GM23338 (cell line): ENCODE measurements around the gene RNF128. TPM values are rescaled to one million over a fixed set of nuclear protein-coding genes. Genes with fewer than 3 reads are reported as not detected.

Source experiments
- ATAC-seq: fragments of 200-7000 bp; cut with Tn5 transposase; 3 replicates; pipeline ENCODE4 v1.9.1; 2020
- DNase-seq: peaks from one replicate; pipeline ENCODE4 v3.0.0-alpha.2; 2015; ENCODE audit warnings: low spot score
- H2AFZ ChIP-seq: fragments of 200-600 bp; sonication (generic); 2 replicates; pipeline ENCODE4 v1.8.0; 2016; ENCODE audit warnings: antibody characterized with exemption, mild to moderate bottlenecking, moderate library complexity
- H3F3A ChIP-seq: fragments of 200-600 bp; sonication (generic); replicated peaks from 2 replicates; pipeline ENCODE4 v1.8.0; 2017; ENCODE audit warnings: antibody characterized with exemption, mixed run types, low read depth
- H3K27ac ChIP-seq: fragments of 200-600 bp; sonication (generic); 2 replicates; pipeline ENCODE4 v1.6.1; 2016; ENCODE audit warnings: low read depth
- H3K27me3 ChIP-seq: fragments of 200-600 bp; sonication (generic); 2 replicates; pipeline ENCODE4 v1.8.0; 2016; ENCODE audit warnings: mild to moderate bottlenecking, mixed run types, moderate library complexity; ENCODE audit not compliant: insufficient read depth
- H3K36me3 ChIP-seq: fragments of 200-600 bp; sonication (generic); 2 replicates; pipeline ENCODE4 v1.8.0; 2016; ENCODE audit warnings: mild to moderate bottlenecking; ENCODE audit not compliant: insufficient read depth
- H3K4me1 ChIP-seq: fragments of 200-600 bp; sonication (generic); 2 replicates; pipeline ENCODE4 v1.8.0; 2016; ENCODE audit warnings: mild to moderate bottlenecking, moderate library complexity; ENCODE audit not compliant: insufficient read depth
- H3K4me2 ChIP-seq: fragments of 200-600 bp; sonication (generic); 2 replicates; pipeline ENCODE4 v1.7.1; 2017; ENCODE audit warnings: mixed run types
- H3K4me3 ChIP-seq: fragments of 200-600 bp; sonication (generic); 2 replicates; pipeline ENCODE4 v1.6.1; 2016; ENCODE audit warnings: mixed run types
- H3K79me2 ChIP-seq: fragments of 200-600 bp; sonication (generic); replicated peaks from 2 replicates; pipeline ENCODE4 v1.8.0; 2017; ENCODE audit warnings: mild to moderate bottlenecking; ENCODE audit not compliant: insufficient read depth
- H3K9me2 ChIP-seq: fragments of 200-600 bp; sonication (generic); 2 replicates; pipeline ENCODE4 v1.8.0; 2017; ENCODE audit not compliant: insufficient read depth
- H4K20me1 ChIP-seq: fragments of 200-600 bp; sonication (generic); replicated peaks from 2 replicates; pipeline ENCODE4 v1.8.0; 2017; ENCODE audit warnings: mild to moderate bottlenecking; ENCODE audit not compliant: insufficient read depth
- H3K27ac Mint-ChIP-seq: 2 replicates; pipeline ENCODE4 v1.8.0; 2020; ENCODE audit warnings: inconsistent platforms, mild to moderate bottlenecking, moderate library complexity, mixed read lengths
- H3K27me3 Mint-ChIP-seq: 3 replicates; pipeline ENCODE4 v1.8.0; 2022; ENCODE audit warnings: low read depth, mild to moderate bottlenecking, moderate library complexity, mixed read lengths, inconsistent platforms; ENCODE audit not compliant: insufficient read depth, poor library complexity
- H3K36me3 Mint-ChIP-seq: 3 replicates; pipeline ENCODE4 v1.8.0; 2021; ENCODE audit warnings: low read depth, mild to moderate bottlenecking, inconsistent platforms, moderate library complexity, mixed read lengths
- H3K4me1 Mint-ChIP-seq: 3 replicates; pipeline ENCODE4 v1.8.0; 2020; ENCODE audit warnings: mild to moderate bottlenecking, inconsistent platforms, mixed read lengths
- H3K4me3 Mint-ChIP-seq: 3 replicates; pipeline ENCODE4 v1.8.0; 2021; ENCODE audit warnings: moderate library complexity, mild to moderate bottlenecking, inconsistent platforms, mixed read lengths
- H3K9me3 Mint-ChIP-seq: 3 replicates; pipeline ENCODE4 v1.8.0; 2020; ENCODE audit warnings: moderate library complexity, mild to moderate bottlenecking, inconsistent platforms, mixed read lengths
- CREB1 ChIP-seq: fragments of 250-450 bp; sonication (Bioruptor Pico); IDR thresholded peaks from 2 replicates; pipeline ENCODE4 v1.5.0; 2020; ENCODE audit warnings: low read depth, mild to moderate bottlenecking, moderate library complexity
- ETS1 ChIP-seq: IDR thresholded peaks from 2 replicates; pipeline ENCODE4 v1.6.1; 2016; ENCODE audit warnings: antibody characterized with exemption
- EZH2 ChIP-seq: fragments of 200-600 bp; sonication (generic); IDR thresholded peaks from one replicate; pipeline ENCODE4 v1.8.0; 2017; ENCODE audit warnings: antibody characterized with exemption, mild to moderate bottlenecking, low read depth; ENCODE audit not compliant: unreplicated experiment
- EZH2phosphoT487 ChIP-seq: fragments of 200-600 bp; sonication (generic); IDR thresholded peaks from one replicate; pipeline ENCODE4 v1.8.1; 2018; ENCODE audit warnings: antibody characterized with exemption; ENCODE audit not compliant: unreplicated experiment
- JUNB ChIP-seq: IDR thresholded peaks from one replicate; pipeline ENCODE4 v1.6.1; 2016; ENCODE audit warnings: antibody characterized with exemption; ENCODE audit not compliant: unreplicated experiment
- NANOG ChIP-seq: IDR thresholded peaks from 2 replicates; pipeline ENCODE4 v1.6.1; 2016; ENCODE audit warnings: antibody characterized with exemption, borderline replicate concordance
- POLR2AphosphoS5 ChIP-seq: IDR thresholded peaks from 2 replicates; pipeline ENCODE4 v1.6.1; 2016; ENCODE audit warnings: antibody characterized with exemption, low read depth
- STAT1 ChIP-seq: IDR thresholded peaks from one replicate; pipeline ENCODE4 v1.6.1; 2016; ENCODE audit warnings: antibody characterized with exemption; ENCODE audit not compliant: unreplicated experiment
- ZNF114 ChIP-seq: fragments of 250-450 bp; sonication (Bioruptor Pico); IDR thresholded peaks from 2 replicates; pipeline ENCODE4 v1.5.0; 2020; ENCODE audit warnings: mild to moderate bottlenecking, moderate library complexity
- ZNF331 ChIP-seq: fragments of 250-450 bp; sonication (Bioruptor Pico); IDR thresholded peaks from 2 replicates; pipeline ENCODE4 v1.5.0; 2020; ENCODE audit warnings: low read depth, mild to moderate bottlenecking, moderate library complexity
- polyA plus RNA-seq: library from polyadenylated mRNA; unstranded; fragments of >200 nt; fragmentation: Nextera tagmentation; extraction: Ambion mirVana; gene quantifications from 2 replicates; pipeline ENCODE4 v1.2.1, GENCODE V29; 2016
- total RNA-seq: library from RNA; depleted of rRNA; stranded (reverse); fragments of >200 nt; shearing (Covaris generic); gene quantifications from 2 replicates; pipeline ENCODE4 v1.2.3, GENCODE V29; 2014
- TF ChIP-seq, protein P1 (sequence below), 2 experiments: fragments of 200-600 bp in 1 of 2; sonication (generic) in 1 of 2; conservative IDR thresholded peaks; 2 replicates each; pipeline versions ENCODE4 v1.5.1 to v1.6.1; 2016 to 2017; ENCODE audit warnings: antibody characterized with exemption in 2 of 2, low read depth in 2 of 2, mild to moderate bottlenecking in 2 of 2, moderate library complexity in 1 of 2
- TF ChIP-seq, protein P2 (sequence below): IDR thresholded peaks from one replicate; pipeline ENCODE4 v1.6.1; 2018; ENCODE audit warnings: antibody characterized with exemption; ENCODE audit not compliant: unreplicated experiment
- TF ChIP-seq, protein P3 (sequence below): fragments of 250-450 bp; sonication (Bioruptor Pico); IDR thresholded peaks from 2 replicates; pipeline ENCODE4 v1.5.0; 2020; ENCODE audit warnings: mild to moderate bottlenecking, moderate library complexity

Gene RNF128
- total and polyA plus RNA-seq, 2 experiments from 2014 or later = 1.2 to 3.2 TPM

DNA sequence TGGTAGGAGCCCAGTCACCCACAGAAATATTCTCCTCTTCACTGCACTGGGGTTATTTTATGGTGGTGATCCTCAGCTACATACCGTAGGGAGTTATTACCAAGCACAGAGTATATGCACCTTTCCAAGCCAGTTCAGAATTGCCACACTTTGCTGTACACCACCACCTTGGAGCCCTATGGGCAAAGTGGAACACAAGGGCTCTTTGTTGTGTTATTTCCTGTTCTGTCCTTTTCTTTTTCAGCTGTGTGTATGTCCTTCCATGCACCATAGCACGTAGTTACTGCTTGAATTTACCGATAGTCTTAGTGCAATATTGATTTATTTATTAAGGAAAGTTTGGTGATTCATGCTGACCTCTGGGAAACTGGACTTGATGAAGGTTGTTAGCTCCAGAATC lies 8.3 kb downstream of the RNF128 start:
- Histone ChIP-seq H2AFZ (no peak overlapping the region), H4K20me1 (no peaks in the 10 kb centered on the region), H3K79me2 (no peaks in the 10 kb centered on the region), H3K4me3 (no peak overlapping the region), H3K27me3 (no peaks in the 10 kb centered on the region), H3F3A (no peaks in the 10 kb centered on the region), H3K27ac (no peak overlapping the region), H3K4me2 (no peak overlapping the region), H3K4me1 (no peaks in the 10 kb centered on the region; the same call in 1 of the 2 replicates), H3K36me3 (no peaks in the 10 kb centered on the region), H3K9me2 (no peaks in the 10 kb centered on the region)
- Mint-ChIP-seq H3K27ac (no peak overlapping the region), H3K4me3 (no peak overlapping the region), H3K9me3 (no peaks in the 10 kb centered on the region), H3K27me3 (no peaks in the 10 kb centered on the region), H3K4me1 (peaks cover 6% of the 10 kb centered on the region; the same call in 2 of the 3 replicates), H3K36me3 (no peaks in the 10 kb centered on the region)
- ATAC-seq (no peak), DNase-seq (no peak)
- no peak for TF ChIP-seq ETS1
- TF ChIP-seq POLR2AphosphoS5 = no peak
- TF ChIP-seq ZNF331 (CRISPR knock-in tag) = no peak
- no peak for TF ChIP-seq JUNB
- TF ChIP-seq, protein P1, sequence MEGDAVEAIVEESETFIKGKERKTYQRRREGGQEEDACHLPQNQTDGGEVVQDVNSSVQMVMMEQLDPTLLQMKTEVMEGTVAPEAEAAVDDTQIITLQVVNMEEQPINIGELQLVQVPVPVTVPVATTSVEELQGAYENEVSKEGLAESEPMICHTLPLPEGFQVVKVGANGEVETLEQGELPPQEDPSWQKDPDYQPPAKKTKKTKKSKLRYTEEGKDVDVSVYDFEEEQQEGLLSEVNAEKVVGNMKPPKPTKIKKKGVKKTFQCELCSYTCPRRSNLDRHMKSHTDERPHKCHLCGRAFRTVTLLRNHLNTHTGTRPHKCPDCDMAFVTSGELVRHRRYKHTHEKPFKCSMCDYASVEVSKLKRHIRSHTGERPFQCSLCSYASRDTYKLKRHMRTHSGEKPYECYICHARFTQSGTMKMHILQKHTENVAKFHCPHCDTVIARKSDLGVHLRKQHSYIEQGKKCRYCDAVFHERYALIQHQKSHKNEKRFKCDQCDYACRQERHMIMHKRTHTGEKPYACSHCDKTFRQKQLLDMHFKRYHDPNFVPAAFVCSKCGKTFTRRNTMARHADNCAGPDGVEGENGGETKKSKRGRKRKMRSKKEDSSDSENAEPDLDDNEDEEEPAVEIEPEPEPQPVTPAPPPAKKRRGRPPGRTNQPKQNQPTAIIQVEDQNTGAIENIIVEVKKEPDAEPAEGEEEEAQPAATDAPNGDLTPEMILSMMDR (conservative IDR thresholded peaks at IDR 0.05; ENCODE audit: low read depth in 2 of 2) = no peak
- TF ChIP-seq NANOG = no peak
- TF ChIP-seq ZNF114 (CRISPR knock-in tag) = no peak
- TF ChIP-seq STAT1 = no peak
- TF ChIP-seq, protein P2, sequence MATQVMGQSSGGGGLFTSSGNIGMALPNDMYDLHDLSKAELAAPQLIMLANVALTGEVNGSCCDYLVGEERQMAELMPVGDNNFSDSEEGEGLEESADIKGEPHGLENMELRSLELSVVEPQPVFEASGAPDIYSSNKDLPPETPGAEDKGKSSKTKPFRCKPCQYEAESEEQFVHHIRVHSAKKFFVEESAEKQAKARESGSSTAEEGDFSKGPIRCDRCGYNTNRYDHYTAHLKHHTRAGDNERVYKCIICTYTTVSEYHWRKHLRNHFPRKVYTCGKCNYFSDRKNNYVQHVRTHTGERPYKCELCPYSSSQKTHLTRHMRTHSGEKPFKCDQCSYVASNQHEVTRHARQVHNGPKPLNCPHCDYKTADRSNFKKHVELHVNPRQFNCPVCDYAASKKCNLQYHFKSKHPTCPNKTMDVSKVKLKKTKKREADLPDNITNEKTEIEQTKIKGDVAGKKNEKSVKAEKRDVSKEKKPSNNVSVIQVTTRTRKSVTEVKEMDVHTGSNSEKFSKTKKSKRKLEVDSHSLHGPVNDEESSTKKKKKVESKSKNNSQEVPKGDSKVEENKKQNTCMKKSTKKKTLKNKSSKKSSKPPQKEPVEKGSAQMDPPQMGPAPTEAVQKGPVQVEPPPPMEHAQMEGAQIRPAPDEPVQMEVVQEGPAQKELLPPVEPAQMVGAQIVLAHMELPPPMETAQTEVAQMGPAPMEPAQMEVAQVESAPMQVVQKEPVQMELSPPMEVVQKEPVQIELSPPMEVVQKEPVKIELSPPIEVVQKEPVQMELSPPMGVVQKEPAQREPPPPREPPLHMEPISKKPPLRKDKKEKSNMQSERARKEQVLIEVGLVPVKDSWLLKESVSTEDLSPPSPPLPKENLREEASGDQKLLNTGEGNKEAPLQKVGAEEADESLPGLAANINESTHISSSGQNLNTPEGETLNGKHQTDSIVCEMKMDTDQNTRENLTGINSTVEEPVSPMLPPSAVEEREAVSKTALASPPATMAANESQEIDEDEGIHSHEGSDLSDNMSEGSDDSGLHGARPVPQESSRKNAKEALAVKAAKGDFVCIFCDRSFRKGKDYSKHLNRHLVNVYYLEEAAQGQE = no peak
- no peak for TF ChIP-seq EZH2phosphoT487
- TF ChIP-seq CREB1 (CRISPR knock-in tag) = no peak
- TF ChIP-seq, protein P3, sequence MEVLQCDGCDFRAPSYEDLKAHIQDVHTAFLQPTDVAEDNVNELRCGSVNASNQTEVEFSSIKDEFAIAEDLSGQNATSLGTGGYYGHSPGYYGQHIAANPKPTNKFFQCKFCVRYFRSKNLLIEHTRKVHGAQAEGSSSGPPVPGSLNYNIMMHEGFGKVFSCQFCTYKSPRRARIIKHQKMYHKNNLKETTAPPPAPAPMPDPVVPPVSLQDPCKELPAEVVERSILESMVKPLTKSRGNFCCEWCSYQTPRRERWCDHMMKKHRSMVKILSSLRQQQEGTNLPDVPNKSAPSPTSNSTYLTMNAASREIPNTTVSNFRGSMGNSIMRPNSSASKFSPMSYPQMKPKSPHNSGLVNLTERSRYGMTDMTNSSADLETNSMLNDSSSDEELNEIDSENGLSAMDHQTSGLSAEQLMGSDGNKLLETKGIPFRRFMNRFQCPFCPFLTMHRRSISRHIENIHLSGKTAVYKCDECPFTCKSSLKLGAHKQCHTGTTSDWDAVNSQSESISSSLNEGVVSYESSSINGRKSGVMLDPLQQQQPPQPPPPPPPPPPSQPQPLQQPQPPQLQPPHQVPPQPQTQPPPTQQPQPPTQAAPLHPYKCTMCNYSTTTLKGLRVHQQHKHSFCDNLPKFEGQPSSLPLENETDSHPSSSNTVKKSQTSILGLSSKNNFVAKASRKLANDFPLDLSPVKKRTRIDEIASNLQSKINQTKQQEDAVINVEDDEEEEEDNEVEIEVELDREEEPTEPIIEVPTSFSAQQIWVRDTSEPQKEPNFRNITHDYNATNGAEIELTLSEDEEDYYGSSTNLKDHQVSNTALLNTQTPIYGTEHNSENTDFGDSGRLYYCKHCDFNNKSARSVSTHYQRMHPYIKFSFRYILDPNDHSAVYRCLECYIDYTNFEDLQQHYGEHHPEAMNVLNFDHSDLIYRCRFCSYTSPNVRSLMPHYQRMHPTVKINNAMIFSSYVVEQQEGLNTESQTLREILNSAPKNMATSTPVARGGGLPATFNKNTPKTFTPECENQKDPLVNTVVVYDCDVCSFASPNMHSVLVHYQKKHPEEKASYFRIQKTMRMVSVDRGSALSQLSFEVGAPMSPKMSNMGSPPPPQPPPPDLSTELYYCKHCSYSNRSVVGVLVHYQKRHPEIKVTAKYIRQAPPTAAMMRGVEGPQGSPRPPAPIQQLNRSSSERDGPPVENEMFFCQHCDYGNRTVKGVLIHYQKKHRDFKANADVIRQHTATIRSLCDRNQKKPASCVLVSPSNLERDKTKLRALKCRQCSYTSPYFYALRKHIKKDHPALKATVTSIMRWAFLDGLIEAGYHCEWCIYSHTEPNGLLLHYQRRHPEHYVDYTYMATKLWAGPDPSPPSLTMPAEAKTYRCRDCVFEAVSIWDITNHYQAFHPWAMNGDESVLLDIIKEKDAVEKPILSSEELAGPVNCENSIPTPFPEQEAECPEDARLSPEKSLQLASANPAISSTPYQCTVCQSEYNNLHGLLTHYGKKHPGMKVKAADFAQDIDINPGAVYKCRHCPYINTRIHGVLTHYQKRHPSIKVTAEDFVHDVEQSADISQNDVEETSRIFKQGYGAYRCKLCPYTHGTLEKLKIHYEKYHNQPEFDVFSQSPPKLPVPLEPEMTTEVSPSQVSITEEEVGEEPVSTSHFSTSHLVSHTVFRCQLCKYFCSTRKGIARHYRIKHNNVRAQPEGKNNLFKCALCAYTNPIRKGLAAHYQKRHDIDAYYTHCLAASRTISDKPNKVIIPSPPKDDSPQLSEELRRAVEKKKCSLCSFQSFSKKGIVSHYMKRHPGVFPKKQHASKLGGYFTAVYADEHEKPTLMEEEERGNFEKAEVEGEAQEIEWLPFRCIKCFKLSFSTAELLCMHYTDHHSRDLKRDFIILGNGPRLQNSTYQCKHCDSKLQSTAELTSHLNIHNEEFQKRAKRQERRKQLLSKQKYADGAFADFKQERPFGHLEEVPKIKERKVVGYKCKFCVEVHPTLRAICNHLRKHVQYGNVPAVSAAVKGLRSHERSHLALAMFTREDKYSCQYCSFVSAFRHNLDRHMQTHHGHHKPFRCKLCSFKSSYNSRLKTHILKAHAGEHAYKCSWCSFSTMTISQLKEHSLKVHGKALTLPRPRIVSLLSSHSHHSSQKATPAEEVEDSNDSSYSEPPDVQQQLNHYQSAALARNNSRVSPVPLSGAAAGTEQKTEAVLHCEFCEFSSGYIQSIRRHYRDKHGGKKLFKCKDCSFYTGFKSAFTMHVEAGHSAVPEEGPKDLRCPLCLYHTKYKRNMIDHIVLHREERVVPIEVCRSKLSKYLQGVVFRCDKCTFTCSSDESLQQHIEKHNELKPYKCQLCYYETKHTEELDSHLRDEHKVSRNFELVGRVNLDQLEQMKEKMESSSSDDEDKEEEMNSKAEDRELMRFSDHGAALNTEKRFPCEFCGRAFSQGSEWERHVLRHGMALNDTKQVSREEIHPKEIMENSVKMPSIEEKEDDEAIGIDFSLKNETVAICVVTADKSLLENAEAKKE (CRISPR knock-in tag) = no peak
- no peak for TF ChIP-seq EZH2
